ENCODE results near the gene SRMS. TPM values are rescaled to one million over a fixed set of nuclear protein-coding genes. Genes with fewer than 3 reads are reported as not detected.
A peak's percentile ranks its signal among the peaks of the same experiment; 100 is the strongest.

SRMS gene
- total RNA-seq, 1 donor, result not detected

GRCh38 chr20:63543733-63544132 is 3.8 kb downstream of the SRMS start:
- Histone ChIP-seq H3K4me3 (ENCODE audit: low read length) (no peak overlapping the region), H3K27me3 (ENCODE audit: insufficient read depth, low read length) (no peaks in the 10 kb centered on the region), H3K4me1 (ENCODE audit: insufficient read depth, low read length) (no peaks in the 10 kb centered on the region), H3K9me3 (ENCODE audit: low read depth, low read length) (no peaks in the 10 kb centered on the region)

DNA sequence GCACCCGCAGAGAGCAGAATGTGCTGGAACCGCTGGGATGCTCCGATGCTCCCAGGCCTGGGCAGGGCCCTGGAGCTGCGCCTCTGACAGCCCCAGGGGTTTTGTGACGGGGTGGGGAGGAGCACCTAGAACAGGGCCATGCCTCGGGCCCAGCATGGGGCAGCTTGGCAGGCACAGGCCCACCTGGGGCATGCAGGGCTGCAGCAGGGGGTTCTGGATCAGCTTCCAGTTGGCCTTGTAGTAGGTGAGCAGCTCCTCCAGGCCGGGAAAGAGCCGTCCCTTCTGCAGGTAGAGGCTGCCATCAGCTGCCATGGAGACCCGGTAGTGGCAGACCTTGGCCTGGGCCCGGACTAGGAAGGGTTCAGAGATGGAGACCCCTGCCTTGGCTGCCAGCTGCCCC is 4.4 kb downstream of the SRMS start:
- Histone ChIP-seq H3K27me3 (ENCODE audit: insufficient read depth, low read length) (no peaks in the 10 kb centered on the region), H3K4me1 (ENCODE audit: insufficient read depth, low read length) (peaks cover 4% of the 10 kb centered on the region), H3K4me3 (ENCODE audit: low read length) (no peak overlapping the region), H3K9me3 (ENCODE audit: low read depth, low read length) (no peaks in the 10 kb centered on the region)

- H3K4me3 ChIP-seq (ENCODE audit: low read length), result no peak overlapping the region
- no peaks in the 10 kb centered on the region for H3K9me3 ChIP-seq (ENCODE audit: low read depth, low read length)
- no peaks in the 10 kb centered on the region for H3K27me3 ChIP-seq (ENCODE audit: insufficient read depth, low read length)
- peaks cover 8% of the 10 kb centered on the region for H3K4me1 ChIP-seq (ENCODE audit: insufficient read depth, low read length)
These were observed 4.9 kb downstream of the SRMS start for GRCh38 chr20:63542696-63543095.

DNA sequence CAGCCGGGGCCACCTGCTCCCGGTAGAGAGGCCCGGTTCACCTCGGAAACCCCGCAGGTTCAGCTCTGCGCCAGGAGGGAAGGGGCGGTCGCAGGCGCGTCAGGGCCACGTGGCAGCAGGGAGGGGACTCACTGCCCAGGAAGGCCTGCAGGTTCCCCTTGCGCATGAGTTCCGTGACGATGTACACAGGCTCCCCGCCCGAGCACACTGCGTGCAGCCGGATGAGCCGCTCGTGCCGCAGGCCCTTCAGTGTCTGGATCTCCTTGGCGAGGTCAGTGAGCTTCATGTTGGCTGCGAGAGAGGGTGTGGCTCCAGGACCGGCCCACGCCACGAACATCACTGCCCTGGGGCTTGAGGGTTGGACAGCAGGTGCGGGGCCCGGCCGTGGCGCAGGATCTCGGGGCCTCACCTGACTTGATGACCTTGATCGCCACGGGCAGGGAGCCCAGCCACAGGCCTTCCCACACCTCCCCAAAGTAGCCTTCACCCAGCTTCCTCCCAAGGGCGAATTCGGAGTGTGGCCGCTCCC is 5.5 kb downstream of the SRMS start:
- Histone ChIP-seq H3K27me3 (ENCODE audit: insufficient read depth, low read length) (no peaks in the 10 kb centered on the region), H3K9me3 (ENCODE audit: low read depth, low read length) (no peaks in the 10 kb centered on the region), H3K4me3 (ENCODE audit: low read length) (no peak overlapping the region), H3K4me1 (ENCODE audit: insufficient read depth, low read length) (peaks cover 14% of the 10 kb centered on the region)

- peaks cover 21% of the 10 kb centered on the region for H3K4me1 ChIP-seq (ENCODE audit: insufficient read depth, low read length)
- no peaks in the 10 kb centered on the region for H3K27me3 ChIP-seq (ENCODE audit: insufficient read depth, low read length)
- H3K9me3 ChIP-seq (ENCODE audit: low read depth, low read length), result no peaks in the 10 kb centered on the region
- H3K4me3 ChIP-seq (ENCODE audit: low read length), result no peak overlapping the region
These were observed 6.2 kb downstream of the SRMS start for GRCh38 chr20:63541371-63541770.

- Histone ChIP-seq H3K9me3 (ENCODE audit: low read depth, low read length) (no peaks in the 10 kb centered on the region), H3K4me3 (ENCODE audit: low read length) (no peak overlapping the region), H3K4me1 (ENCODE audit: insufficient read depth, low read length) (peaks cover 23% of the 10 kb centered on the region), H3K27me3 (ENCODE audit: insufficient read depth, low read length) (no peaks in the 10 kb centered on the region)
These were observed 6.9 kb downstream of the SRMS start for GRCh38 chr20:63540417-63541186.

GRCh38 chr20:63539441-63540370 is 7.8 kb downstream of the SRMS start:
- Histone ChIP-seq H3K27me3 (ENCODE audit: insufficient read depth, low read length) (no peaks in the 10 kb centered on the region), H3K4me1 (ENCODE audit: insufficient read depth, low read length) (peaks cover 23% of the 10 kb centered on the region), H3K4me3 (ENCODE audit: low read length) (no peak overlapping the region), H3K9me3 (ENCODE audit: low read depth, low read length) (no peaks in the 10 kb centered on the region)

DNA sequence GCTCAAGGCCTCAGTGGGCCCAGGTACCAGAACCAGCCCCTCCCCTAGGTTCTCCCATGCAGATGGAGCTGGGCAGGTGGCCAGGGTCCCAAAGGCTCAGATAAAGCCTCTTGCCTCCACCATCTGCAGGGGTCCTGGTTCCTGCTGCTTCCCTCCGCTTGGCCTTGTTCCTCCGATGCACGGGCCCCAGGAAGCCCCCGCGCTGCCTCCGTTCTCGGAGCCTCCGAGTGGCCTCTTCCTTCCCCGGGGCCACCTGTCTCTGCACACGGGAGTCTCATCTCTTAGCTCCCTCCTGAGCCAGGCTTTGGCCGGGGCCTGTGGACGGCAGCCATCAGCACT is 8.5 kb downstream of the SRMS start:
- H3K27me3 ChIP-seq (ENCODE audit: insufficient read depth, low read length), result no peaks in the 10 kb centered on the region
- no peaks in the 10 kb centered on the region for H3K9me3 ChIP-seq (ENCODE audit: low read depth, low read length)
- no peak overlapping the region for H3K4me3 ChIP-seq (ENCODE audit: low read length)
- peaks cover 23% of the 10 kb centered on the region for H3K4me1 ChIP-seq (ENCODE audit: insufficient read depth, low read length)

- Histone ChIP-seq H3K9me3 (ENCODE audit: low read depth, low read length) (no peaks in the 10 kb centered on the region), H3K4me1 (ENCODE audit: insufficient read depth, low read length) (peaks cover 23% of the 10 kb centered on the region), H3K27me3 (ENCODE audit: insufficient read depth, low read length) (no peaks in the 10 kb centered on the region), H3K4me3 (ENCODE audit: low read length) (no peak overlapping the region)
These were observed 9.1 kb downstream of the SRMS start for GRCh38 chr20:63538204-63539091.

DNA sequence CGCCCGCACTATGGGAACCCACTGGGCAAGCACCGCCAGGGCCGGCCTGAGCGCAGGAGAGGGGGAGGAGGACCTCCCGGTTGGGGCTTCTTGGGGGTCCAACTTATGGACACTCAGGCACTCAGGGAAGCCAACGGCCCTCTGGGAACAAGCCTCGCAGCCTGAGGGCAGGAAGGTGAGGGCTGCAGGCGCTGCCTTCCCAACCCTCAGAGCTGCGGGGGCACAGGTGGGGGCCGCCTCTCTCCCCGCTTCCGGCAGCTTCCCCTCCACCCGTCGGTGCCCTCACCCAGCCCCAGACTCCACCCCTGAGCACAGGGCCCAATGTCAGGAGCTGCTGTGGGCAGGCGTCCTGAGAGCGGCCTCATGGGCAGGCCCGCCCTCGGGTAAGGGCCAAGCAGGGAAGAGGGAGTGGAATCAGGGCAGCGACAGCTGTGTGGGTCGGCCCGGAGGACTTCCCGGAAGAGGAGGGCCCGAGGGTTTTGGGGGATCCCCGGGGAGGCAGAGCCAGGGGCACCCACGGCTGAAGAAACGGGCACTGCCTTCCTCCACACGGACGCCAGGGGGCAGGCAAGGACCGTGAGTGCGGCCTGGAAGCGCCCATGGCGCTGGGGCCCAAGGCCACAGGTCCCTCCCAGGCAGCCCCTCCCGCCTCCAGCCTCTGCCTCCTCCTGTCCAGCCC is 9.9 kb downstream of the SRMS start:
- H3K4me1 ChIP-seq (ENCODE audit: insufficient read depth, low read length), result peaks cover 23% of the 10 kb centered on the region
- peak overlapping the region; percentile 34 for H3K4me3 ChIP-seq (ENCODE audit: low read length)
- no peaks in the 10 kb centered on the region for H3K27me3 ChIP-seq (ENCODE audit: insufficient read depth, low read length)
- no peaks in the 10 kb centered on the region for H3K9me3 ChIP-seq (ENCODE audit: low read depth, low read length)

DNA sequence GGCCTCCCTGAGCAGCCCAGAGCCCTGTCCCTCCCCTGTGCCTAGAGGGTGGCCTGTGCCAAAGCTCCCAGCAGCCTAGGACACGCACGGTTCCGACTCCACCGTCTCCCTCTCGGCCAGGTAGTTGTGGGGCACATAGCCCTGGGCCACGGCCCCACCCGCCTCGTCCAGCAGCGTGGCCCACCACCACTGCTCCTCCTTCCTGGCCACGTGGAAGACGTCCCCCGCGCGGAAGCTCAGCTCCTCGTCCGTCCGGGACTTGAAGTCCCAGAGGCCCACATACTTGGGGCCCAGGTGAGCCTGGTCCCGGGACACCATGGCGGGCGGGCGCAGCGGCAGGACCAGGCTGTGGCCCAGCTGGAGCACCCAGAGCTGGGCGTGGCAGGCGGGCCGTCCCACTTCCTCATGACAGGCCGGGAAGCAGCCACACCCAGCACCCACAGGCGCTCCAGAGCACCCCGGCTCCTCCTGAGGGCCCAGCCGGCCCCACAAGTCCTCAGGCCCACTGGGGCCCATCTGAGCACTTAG is 10.5 kb downstream of the SRMS start, which contains the start of gene PTK6:
TSS of gene PTK6 (minus strand) at position 380 of the 528 bp plus-strand sequence. CDS start at position 318, 62 bp downstream.
- Histone ChIP-seq H3K27me3 (ENCODE audit: insufficient read depth, low read length) (no peaks in the 10 kb centered on the region), H3K4me3 (ENCODE audit: low read length) (peak within 1 kb of the TSS; percentile 34), H3K9me3 (ENCODE audit: low read depth, low read length) (no peaks in the 10 kb centered on the region), H3K4me1 (ENCODE audit: insufficient read depth, low read length) (peaks cover 23% of the 10 kb centered on the region)

DNA sequence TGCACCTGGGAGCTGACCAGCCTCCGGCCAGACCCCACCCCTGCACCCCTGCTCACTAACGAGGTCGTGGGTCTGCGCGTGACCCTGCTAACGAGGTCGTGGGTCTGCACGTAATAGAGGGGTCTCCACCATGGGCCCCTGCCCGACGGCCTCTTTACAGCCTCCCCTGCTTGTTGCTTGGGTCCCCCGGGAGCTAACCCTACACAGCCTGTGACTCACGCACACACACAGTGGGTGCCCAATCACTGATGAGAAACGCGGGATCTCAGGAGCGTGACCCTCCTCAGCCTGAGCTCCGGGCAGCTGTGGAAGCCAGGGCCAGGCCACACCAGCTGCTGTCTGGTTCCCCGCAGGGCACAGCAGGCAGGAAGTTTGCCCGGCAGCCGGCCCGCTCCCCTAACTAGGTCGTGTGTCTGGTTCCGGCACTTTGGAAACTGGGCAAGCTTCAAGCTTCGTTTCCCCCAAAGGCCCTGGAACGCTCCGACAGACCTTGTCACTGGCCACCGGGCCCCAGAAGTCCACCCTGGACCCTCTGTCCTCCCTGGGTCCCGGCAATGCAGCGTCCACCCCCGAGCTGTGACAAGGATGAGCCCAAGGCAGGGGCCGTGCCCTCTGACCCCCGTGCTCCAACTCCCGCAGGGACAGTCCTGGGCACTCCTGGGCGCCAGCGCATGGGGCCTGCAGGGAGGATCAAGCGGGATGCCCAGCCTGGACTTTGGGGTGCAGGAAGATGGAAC is 11.1 kb downstream of the SRMS start:
- Histone ChIP-seq H3K4me3 (ENCODE audit: low read length) (no peak overlapping the region), H3K27me3 (ENCODE audit: insufficient read depth, low read length) (no peaks in the 10 kb centered on the region), H3K4me1 (ENCODE audit: insufficient read depth, low read length) (peaks cover 23% of the 10 kb centered on the region), H3K9me3 (ENCODE audit: low read depth, low read length) (no peaks in the 10 kb centered on the region)

- Histone ChIP-seq H3K4me1 (ENCODE audit: insufficient read depth, low read length) (peaks cover 23% of the 10 kb centered on the region), H3K4me3 (ENCODE audit: low read length) (no peak overlapping the region), H3K9me3 (ENCODE audit: low read depth, low read length) (no peaks in the 10 kb centered on the region), H3K27me3 (ENCODE audit: insufficient read depth, low read length) (no peaks in the 10 kb centered on the region)
These were observed 12.5 kb downstream of the SRMS start for GRCh38 chr20:63534831-63535651.
